ENCODE results near the gene EPC1. TPM values are rescaled to one million over a fixed set of nuclear protein-coding genes. Genes with fewer than 3 reads are reported as not detected.

EPC1 gene
- total and polyA plus RNA-seq, 3 experiments from 2014 or later = 40.9 to 45.3 (median 41.3) TPM

- peaks cover 46% of the 10 kb centered on the region for H3K4me1 ChIP-seq (ENCODE audit: insufficient read depth, low read length)
- peak overlapping the region in 7 of 8 donors; percentile 9 to 93 (median 45) for H3K27ac Mint-ChIP-seq
Measured at GRCh38 chr10:32307609-32308008, 39.3 kb downstream of the EPC1 start.

GRCh38 chr10:32299354-32299980 is 47.5 kb downstream of the EPC1 start:
- no peaks in the 10 kb centered on the region for H3K9me3 Mint-ChIP-seq
- peaks cover 42% of the 10 kb centered on the region for H3K4me1 ChIP-seq (ENCODE audit: insufficient read depth, low read length)
- ChIA-PET POLR2A (interaction anchor here (0.8 kb wide), 1 partner anchor 72 kb away, joined by 3 read pairs; no protein-coding TSS in a partner anchor), CTCF (no interaction called here)
- H3K36me3 Mint-ChIP-seq = peaks cover 5 to 63% (median 14%) of the 10 kb centered on the region in 3 donors
- H3K36me3 ChIP-seq (ENCODE audit: insufficient read depth, low read length) = no peaks in the 10 kb centered on the region
- H3K4me3 Mint-ChIP-seq = peak overlapping the region in 3 of 7 donors; percentile 19 to 77 (median 29)
- peaks cover 66 to 94% (median 81%) of the 10 kb centered on the region in 3 donors for H3K4me1 Mint-ChIP-seq
- no peaks in the 10 kb centered on the region for H3K9me3 ChIP-seq (ENCODE audit: low read length)
- no peaks in the 10 kb centered on the region for H3K27me3 Mint-ChIP-seq
- no peak for DNase-seq
- H3K27ac ChIP-seq (ENCODE audit: low read depth, low read length) = no peak overlapping the region
- no peaks in the 10 kb centered on the region for H3K27me3 ChIP-seq (ENCODE audit: insufficient read depth, low read length, poor library complexity, severe bottlenecking)
- H3K4me3 ChIP-seq (ENCODE audit: low read length) = no peak overlapping the region
- peak overlapping the region in 7 of 8 donors; percentile 1 to 59 (median 38) for H3K27ac Mint-ChIP-seq

More at GRCh38 chr10:32307609-32308008, 39.3 kb downstream of the EPC1 start:
- H3K27me3 ChIP-seq (ENCODE audit: insufficient read depth, low read length, poor library complexity, severe bottlenecking) = no peaks in the 10 kb centered on the region
- CTCF ChIA-PET = no interaction called here
- no peak overlapping the region for H3K27ac ChIP-seq (ENCODE audit: low read depth, low read length)
- H3K9me3 Mint-ChIP-seq = no peaks in the 10 kb centered on the region
- no peak for DNase-seq
- no peaks in the 10 kb centered on the region for H3K27me3 Mint-ChIP-seq
- H3K9me3 ChIP-seq (ENCODE audit: low read length) = no peaks in the 10 kb centered on the region
- peak overlapping the region in 5 of 7 donors; percentile 14 to 66 (median 63) for H3K4me3 Mint-ChIP-seq
- no peak overlapping the region for H3K4me3 ChIP-seq (ENCODE audit: low read length)
- POLR2A ChIA-PET = no interaction called here
- peaks cover 67 to 95% (median 80%) of the 10 kb centered on the region in 3 donors for H3K4me1 Mint-ChIP-seq
- peaks cover 5% of the 10 kb centered on the region for H3K36me3 ChIP-seq (ENCODE audit: insufficient read depth, low read length)
- H3K36me3 Mint-ChIP-seq = peaks cover 5 to 45% (median 9%) of the 10 kb centered on the region in 3 donors

GRCh38 chr10:32298075-32298812 is 48.7 kb downstream of the EPC1 start:
- no peak overlapping the region for H3K4me3 ChIP-seq (ENCODE audit: low read length)
- H3K36me3 Mint-ChIP-seq = peaks cover under 1 to 58% (median 9%) of the 10 kb centered on the region in 3 donors
- peak overlapping the region in 2 of 7 donors; percentile 2 to 18 for H3K4me3 Mint-ChIP-seq
- no peaks in the 10 kb centered on the region for H3K9me3 Mint-ChIP-seq
- H3K9me3 ChIP-seq (ENCODE audit: low read length) = no peaks in the 10 kb centered on the region
- POLR2A ChIA-PET = no interaction called here
- no peak for DNase-seq
- no peaks in the 10 kb centered on the region for H3K27me3 ChIP-seq (ENCODE audit: insufficient read depth, low read length, poor library complexity, severe bottlenecking)
- CTCF ChIA-PET = no interaction called here
- H3K36me3 ChIP-seq (ENCODE audit: insufficient read depth, low read length) = peaks cover under 1% of the 10 kb centered on the region
- peaks cover 61 to 91% (median 86%) of the 10 kb centered on the region in 3 donors for H3K4me1 Mint-ChIP-seq
- H3K4me1 ChIP-seq (ENCODE audit: insufficient read depth, low read length) = peaks cover 42% of the 10 kb centered on the region
- no peak overlapping the region for H3K27ac ChIP-seq (ENCODE audit: low read depth, low read length)
- peak overlapping the region in 7 of 8 donors; percentile 17 to 90 (median 46) for H3K27ac Mint-ChIP-seq
- no peaks in the 10 kb centered on the region for H3K27me3 Mint-ChIP-seq

GRCh38 chr10:32295027-32295426 is 51.9 kb downstream of the EPC1 start:
- Histone ChIP-seq H3K4me3 (ENCODE audit: low read length) (no peak overlapping the region), H3K4me1 (ENCODE audit: insufficient read depth, low read length) (peaks cover 34% of the 10 kb centered on the region), H3K9me3 (ENCODE audit: low read length) (no peaks in the 10 kb centered on the region), H3K36me3 (ENCODE audit: insufficient read depth, low read length) (peaks cover 12% of the 10 kb centered on the region), H3K27me3 (ENCODE audit: insufficient read depth, low read length, poor library complexity, severe bottlenecking) (no peaks in the 10 kb centered on the region), H3K27ac (ENCODE audit: low read depth, low read length) (no peak overlapping the region)
- POLR2A ChIA-PET = no interaction called here
- CTCF ChIA-PET = interaction anchor here (1.4 kb wide), 1 partner anchor 51 kb away, joined by 3 read pairs; no protein-coding TSS in a partner anchor
- no peaks in the 10 kb centered on the region for H3K9me3 Mint-ChIP-seq
- H3K4me1 Mint-ChIP-seq = peaks cover 46 to 64% (median 63%) of the 10 kb centered on the region in 3 donors
- peaks cover 0 to 54% (median 0%) of the 10 kb centered on the region in 3 donors for H3K36me3 Mint-ChIP-seq
- peak overlapping the region in 7 of 8 donors; percentile 3 to 78 (median 21) for H3K27ac Mint-ChIP-seq
- no peaks in the 10 kb centered on the region for H3K27me3 Mint-ChIP-seq
- DNase-seq = peak in 1 of 5 donors; percentile 38
- H3K4me3 Mint-ChIP-seq = no peak overlapping the region

GRCh38 chr10:32293581-32293980 is 53.4 kb downstream of the EPC1 start:
- POLR2A ChIA-PET = no interaction called here
- no peak overlapping the region for H3K4me3 ChIP-seq (ENCODE audit: low read length)
- no peak overlapping the region for H3K4me3 Mint-ChIP-seq
- H3K36me3 ChIP-seq (ENCODE audit: insufficient read depth, low read length) = peaks cover 12% of the 10 kb centered on the region
- CTCF ChIA-PET = interaction anchor here (1.3 kb wide), 1 partner anchor 53 kb away, joined by 5 read pairs; no protein-coding TSS in a partner anchor
- H3K4me1 Mint-ChIP-seq = peaks cover 38 to 51% (median 49%) of the 10 kb centered on the region in 3 donors
- H3K27me3 ChIP-seq (ENCODE audit: insufficient read depth, low read length, poor library complexity, severe bottlenecking) = no peaks in the 10 kb centered on the region
- H3K4me1 ChIP-seq (ENCODE audit: insufficient read depth, low read length) = peaks cover 24% of the 10 kb centered on the region
- H3K27me3 Mint-ChIP-seq = no peaks in the 10 kb centered on the region
- H3K27ac ChIP-seq (ENCODE audit: low read depth, low read length) = no peak overlapping the region
- no peaks in the 10 kb centered on the region for H3K9me3 Mint-ChIP-seq
- no peak for DNase-seq
- no peaks in the 10 kb centered on the region for H3K9me3 ChIP-seq (ENCODE audit: low read length)
- peaks cover 0 to 54% (median 1%) of the 10 kb centered on the region in 3 donors for H3K36me3 Mint-ChIP-seq
- peak overlapping the region in 3 of 8 donors; percentile 9 to 54 (median 21) for H3K27ac Mint-ChIP-seq

GRCh38 chr10:32279795-32280194 is 67.2 kb downstream of the EPC1 start:
- Mint-ChIP-seq H3K36me3 (peaks cover 0 to 74% (median 8%) of the 10 kb centered on the region in 3 donors), H3K27ac (peak overlapping the region in 2 of 8 donors; percentile 23 to 76), H3K9me3 (no peaks in the 10 kb centered on the region), H3K4me3 (no peak overlapping the region), H3K4me1 (peaks cover 21 to 39% (median 32%) of the 10 kb centered on the region in 3 donors), H3K27me3 (no peaks in the 10 kb centered on the region)
- Histone ChIP-seq H3K4me3 (ENCODE audit: low read length) (no peak overlapping the region), H3K27me3 (ENCODE audit: insufficient read depth, low read length, poor library complexity, severe bottlenecking) (no peaks in the 10 kb centered on the region), H3K4me1 (ENCODE audit: insufficient read depth, low read length) (no peaks in the 10 kb centered on the region), H3K9me3 (ENCODE audit: low read length) (no peaks in the 10 kb centered on the region), H3K27ac (ENCODE audit: low read depth, low read length) (no peak overlapping the region), H3K36me3 (ENCODE audit: insufficient read depth, low read length) (peaks cover 11% of the 10 kb centered on the region)
- ChIA-PET POLR2A (no interaction called here), CTCF (interaction anchor here (1.0 kb wide), 1 partner anchor 23 kb away, joined by 3 read pairs; no protein-coding TSS in a partner anchor)
- DNase-seq = no peak

GRCh38 chr10:32273336-32273735 is 73.6 kb downstream of the EPC1 start:
- H3K27ac Mint-ChIP-seq = peak overlapping the region in 2 of 8 donors; percentile 23 to 66
- Histone ChIP-seq H3K36me3 (ENCODE audit: insufficient read depth, low read length) (peaks cover 52% of the 10 kb centered on the region), H3K9me3 (ENCODE audit: low read length) (no peaks in the 10 kb centered on the region), H3K4me3 (ENCODE audit: low read length) (no peak overlapping the region), H3K4me1 (ENCODE audit: insufficient read depth, low read length) (no peaks in the 10 kb centered on the region), H3K27me3 (ENCODE audit: insufficient read depth, low read length, poor library complexity, severe bottlenecking) (no peaks in the 10 kb centered on the region), H3K27ac (ENCODE audit: low read depth, low read length) (no peak overlapping the region)
- no peaks in the 10 kb centered on the region for H3K9me3 Mint-ChIP-seq
- no peak overlapping the region for H3K4me3 Mint-ChIP-seq
- ChIA-PET POLR2A (no interaction called here), CTCF (interaction anchor here (1.0 kb wide), 1 partner anchor 22 kb away, joined by 3 read pairs; no protein-coding TSS in a partner anchor)
- no peak for DNase-seq
- H3K36me3 Mint-ChIP-seq = peaks cover 6 to 86% (median 17%) of the 10 kb centered on the region in 3 donors
- H3K27me3 Mint-ChIP-seq = no peaks in the 10 kb centered on the region
- peaks cover 12 to 26% (median 24%) of the 10 kb centered on the region in 3 donors for H3K4me1 Mint-ChIP-seq

GRCh38 chr10:32271617-32272016 is 75.3 kb downstream of the EPC1 start:
- CTCF ChIA-PET = no interaction called here
- no peak for DNase-seq
- Mint-ChIP-seq H3K9me3 (no peaks in the 10 kb centered on the region), H3K27ac (peak overlapping the region in 1 of 8 donors; percentile 52), H3K4me1 (peaks cover 4 to 15% (median 13%) of the 10 kb centered on the region in 3 donors), H3K4me3 (no peak overlapping the region), H3K27me3 (no peaks in the 10 kb centered on the region), H3K36me3 (peaks cover 6 to 91% (median 13%) of the 10 kb centered on the region in 3 donors)
- Histone ChIP-seq H3K9me3 (ENCODE audit: low read length) (no peaks in the 10 kb centered on the region), H3K27ac (ENCODE audit: low read depth, low read length) (no peak overlapping the region), H3K4me3 (ENCODE audit: low read length) (no peak overlapping the region), H3K4me1 (ENCODE audit: insufficient read depth, low read length) (no peaks in the 10 kb centered on the region), H3K36me3 (ENCODE audit: insufficient read depth, low read length) (peaks cover 49% of the 10 kb centered on the region), H3K27me3 (ENCODE audit: insufficient read depth, low read length, poor library complexity, severe bottlenecking) (no peaks in the 10 kb centered on the region)
- POLR2A ChIA-PET = no interaction called here
